Right renal cortex interstitium (tissue), 3 donors: ENCODE results near the gene ADARB2. TPM values are rescaled to one million over a fixed set of nuclear protein-coding genes. Genes with fewer than 3 reads are reported as not detected.
"Not testable (repeated sequence)": the region's sequence is repeated elsewhere in the genome, so short reads cannot be mapped to it uniquely, and the experiment has no call there.

Experiments
- DNase-seq, 3 donors: peaks; one replicate each; pipeline ENCODE4 v3.0.0-alpha.2; 2013; ENCODE audit warnings: low read depth in 3 of 3, low spot score in 2 of 3
- polyA plus RNA-seq, 3 donors: library from polyadenylated mRNA; unstranded; fragments of 120-200 nt; gene quantifications; one replicate each; pipeline ENCODE4 v1.2.1, GENCODE V29; 2013; ENCODE audit not compliant: insufficient read length in 3 of 3

ADARB2 gene
- polyA plus RNA-seq, 3 donors, result 0.87 to 1.4 (median 1.4) TPM

DNA sequence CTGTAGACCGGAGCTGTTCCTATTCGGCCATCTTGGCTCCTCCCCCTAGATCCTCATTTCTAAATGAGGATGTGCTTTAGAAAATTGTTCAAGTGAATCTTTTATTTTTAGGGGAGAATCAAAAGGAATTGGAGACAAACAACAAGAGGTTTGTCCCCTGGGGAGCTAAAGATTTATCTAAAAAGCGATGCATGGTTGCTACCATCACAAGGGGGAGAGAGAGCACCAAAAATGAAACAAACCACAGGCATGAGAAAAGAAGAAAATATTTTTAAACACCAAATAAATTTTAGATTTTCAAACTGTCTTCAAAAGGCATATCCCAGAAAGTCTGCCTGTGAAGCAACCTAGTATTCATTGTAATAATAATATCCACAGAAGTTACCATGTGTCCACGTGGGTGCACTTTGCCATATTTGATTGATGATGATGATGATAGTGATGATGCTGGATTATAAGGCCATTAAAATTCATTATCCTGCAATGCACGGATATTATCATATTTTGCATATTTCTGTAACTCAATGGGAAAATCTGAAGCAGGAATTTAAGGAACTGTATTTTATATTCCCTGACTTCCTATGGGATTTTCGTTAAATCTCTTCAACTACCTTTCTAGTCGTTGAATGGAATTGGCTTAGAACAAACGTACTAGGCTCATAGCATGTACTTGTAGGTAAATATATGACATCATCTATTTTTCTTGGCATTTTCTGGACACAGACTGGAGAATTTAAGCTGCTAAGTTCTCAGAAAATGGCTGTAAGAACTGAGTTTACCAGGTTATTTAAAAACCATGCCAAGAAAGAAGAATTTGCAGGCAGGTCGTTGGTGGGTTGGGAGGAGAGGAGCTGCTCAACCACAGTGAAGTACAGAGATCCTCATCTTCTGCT is 509.6 kb downstream of the ADARB2 start:
- no peak for DNase-seq

DNA sequence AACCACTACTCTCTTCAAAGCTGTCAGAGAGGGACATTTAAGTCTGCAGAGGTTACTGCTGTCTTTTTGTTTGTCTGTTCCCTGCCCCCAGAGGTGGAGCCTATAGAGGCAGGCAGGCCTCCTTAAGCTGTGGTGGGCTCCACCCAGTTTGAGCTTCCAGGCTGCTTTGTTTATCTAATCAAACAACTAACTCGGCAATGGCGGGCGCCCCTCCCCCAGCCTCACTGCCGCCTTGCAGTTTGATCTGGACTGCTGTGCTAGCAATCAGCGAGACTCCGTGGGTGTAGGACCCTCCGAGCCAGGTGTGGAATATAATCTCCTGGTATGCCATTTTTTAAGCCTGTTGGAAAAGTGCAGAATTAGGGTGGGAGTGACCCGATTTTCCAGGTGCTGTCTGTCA is 510.4 kb downstream of the ADARB2 start:
- not testable (repeated sequence) for DNase-seq

DNA sequence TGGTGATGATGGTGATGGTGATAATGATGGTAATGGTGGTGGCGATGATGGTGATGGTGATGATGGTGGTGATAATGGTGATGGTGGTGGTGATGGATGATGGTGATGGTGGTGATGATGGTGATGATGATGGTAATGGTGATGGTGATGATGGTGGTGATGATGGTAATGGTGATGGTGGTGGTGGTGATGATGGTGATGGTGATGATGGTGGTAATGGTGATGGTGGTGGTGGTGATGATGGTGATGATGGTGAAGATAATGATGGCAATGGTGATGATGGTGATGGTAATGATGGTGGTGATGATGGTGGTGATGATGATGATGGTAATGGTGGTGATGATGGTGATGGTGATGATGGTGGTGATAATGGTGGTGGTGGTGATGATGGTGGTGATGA is 517.5 kb downstream of the ADARB2 start:
- DNase-seq, result not testable (repeated sequence)

DNA sequence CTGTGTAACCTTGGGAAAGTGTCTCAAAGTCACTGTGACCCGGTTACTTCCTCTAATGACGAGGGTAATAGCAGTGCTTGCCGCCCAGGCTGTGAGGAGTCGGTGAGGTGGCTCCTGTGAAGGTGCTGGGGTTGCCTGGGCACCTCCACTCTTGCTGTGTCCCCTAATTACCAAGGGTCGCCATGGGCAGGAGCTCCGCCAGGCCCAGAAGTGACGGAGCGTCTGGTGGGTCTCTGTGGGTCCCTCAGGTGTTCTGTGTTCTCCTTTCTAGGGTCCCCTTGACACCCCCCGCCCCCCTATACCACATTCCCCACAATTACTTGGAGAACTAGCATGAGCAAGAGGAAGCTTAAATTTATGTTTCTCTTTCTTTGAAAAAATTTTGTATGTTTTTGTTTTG is 519.7 kb downstream of the ADARB2 start:
- no peak for DNase-seq

DNA sequence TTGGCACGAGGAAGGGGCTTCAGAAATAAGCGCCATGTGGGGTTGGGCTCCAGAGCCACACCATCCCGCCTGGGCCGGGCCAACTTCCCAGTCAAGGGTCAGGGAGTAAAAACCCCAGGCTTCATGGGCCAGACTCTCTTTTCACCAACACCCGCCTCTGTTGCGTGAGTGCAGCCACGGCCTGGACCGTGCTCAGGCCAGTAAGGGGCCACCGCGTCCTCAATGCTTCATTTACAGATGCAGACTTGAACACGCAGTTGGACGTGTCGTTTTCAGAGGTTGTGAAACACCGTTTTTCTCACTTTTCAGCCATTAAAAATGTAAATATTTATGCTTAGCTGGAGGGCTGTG is 520.1 kb downstream of the ADARB2 start:
- no peak for DNase-seq

DNA sequence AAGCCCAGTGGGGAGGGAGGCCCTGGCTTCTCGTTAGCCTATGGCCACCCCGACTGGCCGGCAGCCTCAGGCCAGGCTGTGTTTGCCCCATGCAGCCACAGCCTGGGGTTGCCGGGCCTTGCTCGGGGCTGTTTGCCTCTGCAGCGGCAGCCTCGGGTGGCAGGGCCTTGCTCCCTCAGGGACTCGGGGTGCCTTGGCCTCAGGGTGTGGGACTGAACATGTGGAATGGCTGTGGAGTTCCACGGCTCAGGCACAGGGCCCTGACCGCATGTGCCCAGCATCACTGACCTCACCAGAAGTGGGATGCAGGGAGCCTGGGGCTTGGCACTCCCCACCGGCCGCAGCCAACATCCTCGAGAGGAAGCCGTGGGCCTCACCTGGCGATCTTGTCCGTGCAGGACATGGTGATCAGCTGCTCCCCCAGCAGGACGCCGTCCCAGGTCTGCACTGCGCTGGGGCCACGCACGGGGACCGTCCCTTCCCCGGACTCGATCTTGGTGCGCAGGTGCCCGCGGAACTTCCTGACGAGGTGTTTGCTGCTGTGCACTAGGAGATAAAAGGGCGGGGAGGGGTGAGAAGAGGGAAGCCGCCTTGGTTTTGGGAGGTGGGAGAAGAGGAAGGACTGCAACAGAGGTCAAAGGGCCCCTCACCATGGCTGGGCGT is 520.6 kb downstream of the ADARB2 start:
- no peak for DNase-seq

DNA sequence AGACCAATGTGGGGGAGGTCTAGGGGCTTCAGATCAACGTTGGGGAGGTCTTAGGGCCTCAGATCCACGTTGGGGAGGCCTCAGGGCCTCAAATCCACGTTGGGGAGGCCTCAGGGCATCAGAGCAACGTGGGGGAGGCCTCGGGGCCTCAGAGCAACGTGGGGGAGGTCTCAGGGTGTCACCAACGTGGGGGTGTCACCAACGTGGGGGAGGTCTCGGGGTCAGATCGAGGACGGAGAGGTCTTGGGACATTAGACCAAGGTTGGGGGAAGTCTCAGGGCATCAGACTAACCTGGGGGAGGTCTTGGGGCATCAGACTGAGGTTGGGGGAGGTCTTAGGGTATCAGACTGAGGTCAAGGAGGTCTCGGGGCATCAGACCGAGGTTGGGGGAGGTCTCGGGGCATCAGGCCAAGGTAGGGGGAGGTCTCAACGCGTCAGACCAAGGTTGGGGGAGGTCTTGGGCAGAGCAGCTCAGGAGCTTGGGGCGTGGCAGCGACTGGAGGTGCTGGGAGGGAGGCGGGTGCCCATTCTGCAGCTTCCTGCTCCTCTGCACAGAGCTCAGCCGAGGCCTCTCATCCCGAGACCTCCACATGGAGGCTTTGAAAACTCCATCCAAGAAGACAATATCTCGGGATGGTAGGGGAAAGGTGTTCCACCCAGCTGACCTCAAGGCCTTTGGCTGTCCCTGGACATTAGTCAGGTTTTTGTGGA is 521.3 kb downstream of the ADARB2 start:
- no peak for DNase-seq

DNA sequence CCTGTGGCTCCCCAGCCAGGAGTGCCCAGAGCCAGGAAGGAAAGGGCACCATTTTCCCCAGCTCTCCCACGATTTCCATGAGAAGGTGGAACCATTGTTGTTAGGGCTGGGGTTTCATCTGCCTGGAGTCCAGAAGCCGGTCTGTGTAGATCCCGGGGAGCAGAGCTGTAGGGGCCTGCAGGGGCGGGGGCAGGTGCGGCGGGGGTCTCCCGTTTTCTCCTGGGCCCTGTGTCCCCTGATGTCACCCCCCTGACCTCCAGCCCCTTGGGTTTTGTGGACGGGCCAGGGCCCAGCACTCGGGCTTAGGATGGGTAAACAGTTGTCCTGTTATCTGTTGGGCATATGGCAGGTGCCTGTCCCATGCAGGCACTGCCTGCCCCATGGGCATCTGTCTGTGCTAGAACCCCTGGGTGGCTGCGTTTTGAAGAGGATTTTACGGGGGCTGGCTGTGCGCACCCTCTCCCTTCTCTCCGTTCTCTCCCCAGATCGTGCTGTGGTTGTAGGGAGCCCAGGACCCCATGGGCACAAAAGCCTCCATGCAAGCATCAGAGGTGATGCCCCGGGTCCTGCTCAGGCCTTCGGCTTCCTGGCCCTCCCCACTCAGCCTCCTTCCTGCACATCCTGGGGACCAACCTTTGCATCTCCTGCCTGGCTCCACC is 522.3 kb downstream of the ADARB2 start:
- no peak for DNase-seq

DNA sequence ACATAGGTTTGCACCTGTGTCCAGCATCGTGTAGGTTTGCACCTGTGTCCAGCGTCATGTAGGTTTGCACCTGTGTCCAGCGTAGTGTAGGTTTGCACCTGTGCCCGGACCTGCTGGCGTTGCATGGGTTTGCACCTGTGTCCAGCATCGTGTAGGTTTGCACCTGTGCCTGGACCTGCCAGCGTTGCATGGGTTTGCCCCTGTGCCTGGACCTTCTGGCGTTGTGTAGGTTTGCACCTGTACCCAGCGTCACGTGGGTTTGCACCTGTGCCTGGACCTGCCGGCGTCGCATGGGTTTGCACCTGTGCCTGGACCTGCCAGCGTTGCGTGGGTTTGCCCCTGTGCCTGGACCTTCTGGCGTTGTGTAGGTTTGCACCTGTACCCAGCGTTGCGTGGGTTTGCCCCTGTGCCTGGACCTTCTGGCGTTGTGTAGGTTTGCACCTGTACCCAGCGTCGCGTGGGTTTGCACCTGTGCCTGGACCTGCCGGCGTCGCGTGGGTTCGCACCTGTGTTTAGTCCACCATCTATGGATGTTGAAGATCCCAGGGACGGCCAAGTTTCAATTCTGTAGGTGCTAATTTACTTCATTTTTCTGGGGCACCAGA is 523.2 kb downstream of the ADARB2 start:
- DNase-seq, result no peak

DNA sequence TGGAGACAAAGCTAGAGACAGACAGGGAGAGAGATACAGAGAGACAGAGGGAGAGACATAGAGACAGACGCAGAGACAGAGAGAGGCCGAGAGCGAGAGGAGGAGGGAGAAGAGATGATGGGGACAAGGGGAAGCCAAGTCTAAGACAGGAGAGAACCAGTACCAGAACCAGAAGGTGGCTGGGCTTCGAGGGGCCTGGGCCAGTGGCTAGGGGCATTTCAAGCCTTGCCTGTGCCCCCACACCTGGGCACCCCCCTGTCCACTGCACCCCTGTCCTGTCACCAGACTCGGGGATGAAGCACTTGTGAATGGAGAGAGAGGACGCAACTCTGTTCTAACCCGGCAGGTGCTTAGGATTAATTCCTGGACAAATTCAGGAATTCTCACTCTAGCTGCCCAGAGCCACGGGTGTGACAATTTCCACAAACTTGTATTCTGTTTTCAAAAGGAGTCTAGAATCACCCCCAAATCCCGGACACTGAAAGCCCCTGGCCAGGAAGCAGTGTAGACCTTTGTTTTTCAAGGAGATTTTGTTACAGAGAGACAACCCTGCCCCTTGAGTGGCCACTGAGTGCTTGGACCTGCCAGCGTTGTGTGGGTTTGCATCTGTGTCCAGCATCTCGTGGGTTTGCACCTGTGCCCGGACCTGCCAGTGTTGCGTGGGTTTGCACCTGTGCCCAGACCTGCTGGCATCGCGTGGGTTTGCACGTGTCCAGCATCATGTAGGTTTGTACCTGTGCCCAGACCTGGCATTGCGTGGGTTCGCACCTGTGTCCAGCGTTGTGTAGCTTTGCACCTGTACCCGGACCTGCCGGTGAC is 523.9 kb downstream of the ADARB2 start:
- DNase-seq, result no peak

DNA sequence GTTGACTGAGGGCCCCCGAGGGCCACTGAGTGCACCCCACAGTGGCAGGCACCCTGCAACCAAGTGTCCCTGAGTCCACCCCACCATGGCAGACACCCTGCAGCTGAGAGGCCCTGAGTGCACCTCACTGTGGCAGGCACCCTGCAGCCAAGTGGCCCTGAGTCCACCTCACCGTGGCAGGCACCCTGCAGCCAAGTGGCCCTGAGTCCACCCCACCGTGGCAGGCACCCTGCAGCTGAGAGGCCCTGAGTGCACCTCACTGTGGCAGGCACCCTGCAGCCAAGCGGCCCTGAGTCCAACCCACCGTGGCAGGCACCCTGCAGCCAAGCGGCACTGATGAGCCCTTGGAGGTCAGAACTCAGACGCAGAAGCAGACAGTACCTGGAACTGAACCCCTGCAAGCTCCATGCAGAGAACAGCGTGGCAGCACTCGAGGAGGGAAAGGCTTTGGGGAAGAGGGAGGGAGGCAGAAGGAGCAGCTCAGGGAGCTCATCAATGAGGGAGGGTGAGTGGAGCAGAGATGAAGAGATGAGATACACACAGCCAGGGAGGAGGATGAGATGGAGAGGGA is 524.7 kb downstream of the ADARB2 start:
- DNase-seq, result no peak

DNA sequence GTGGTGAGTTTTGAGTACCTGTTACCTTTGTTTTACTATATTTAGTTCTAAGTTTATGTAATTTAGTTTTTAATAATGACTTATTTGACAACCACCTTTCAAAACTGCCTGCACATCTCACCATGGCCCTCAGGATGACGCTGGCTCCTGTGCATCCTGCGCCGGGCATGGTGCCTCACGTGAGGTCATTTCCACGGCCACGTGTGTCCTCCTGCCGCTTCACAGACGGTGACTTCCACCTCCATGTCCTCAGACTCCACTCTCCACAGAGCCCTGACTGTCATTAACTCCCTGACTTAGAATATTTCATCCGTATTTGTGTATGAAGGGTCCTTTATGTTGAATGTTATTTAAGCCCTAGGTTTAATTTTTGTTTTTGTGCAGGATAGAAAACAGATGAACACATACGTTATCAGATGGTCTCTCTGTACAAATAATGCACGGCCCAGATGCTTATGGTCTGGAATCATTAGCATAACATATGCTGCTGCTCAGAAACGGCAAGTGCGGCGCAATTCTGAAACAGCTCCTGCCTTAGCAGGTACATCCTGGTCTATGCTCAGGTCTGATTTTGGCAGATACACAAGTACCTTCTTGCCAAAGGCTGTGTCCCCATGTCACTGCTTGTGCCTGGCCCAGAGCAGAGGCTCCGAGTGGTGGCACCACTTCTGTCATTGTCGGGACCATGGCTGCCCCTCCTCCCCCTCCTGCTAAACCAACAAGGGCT is 525.3 kb downstream of the ADARB2 start:
- DNase-seq, result no peak

DNA sequence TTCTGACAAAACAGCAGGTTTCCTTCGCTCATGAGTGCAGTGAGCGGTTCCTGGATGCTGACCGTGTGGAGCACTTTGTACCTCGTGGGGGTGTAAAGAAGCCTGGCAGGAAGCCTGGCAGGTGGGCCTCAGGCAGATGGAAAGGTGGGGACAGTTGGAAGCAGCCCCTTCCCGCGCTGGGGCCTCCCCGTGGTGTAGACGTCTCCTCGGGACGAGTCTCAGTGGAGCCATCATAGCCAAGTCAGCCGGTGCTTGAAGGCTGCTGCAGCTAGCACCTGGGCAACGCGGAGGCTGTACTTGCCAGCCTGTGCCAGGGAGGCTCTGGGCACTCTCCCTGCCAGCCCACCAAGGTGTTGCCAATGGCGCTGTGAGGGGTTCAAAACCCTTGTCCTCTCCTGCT is 526.7 kb downstream of the ADARB2 start:
- DNase-seq, result no peak

DNA sequence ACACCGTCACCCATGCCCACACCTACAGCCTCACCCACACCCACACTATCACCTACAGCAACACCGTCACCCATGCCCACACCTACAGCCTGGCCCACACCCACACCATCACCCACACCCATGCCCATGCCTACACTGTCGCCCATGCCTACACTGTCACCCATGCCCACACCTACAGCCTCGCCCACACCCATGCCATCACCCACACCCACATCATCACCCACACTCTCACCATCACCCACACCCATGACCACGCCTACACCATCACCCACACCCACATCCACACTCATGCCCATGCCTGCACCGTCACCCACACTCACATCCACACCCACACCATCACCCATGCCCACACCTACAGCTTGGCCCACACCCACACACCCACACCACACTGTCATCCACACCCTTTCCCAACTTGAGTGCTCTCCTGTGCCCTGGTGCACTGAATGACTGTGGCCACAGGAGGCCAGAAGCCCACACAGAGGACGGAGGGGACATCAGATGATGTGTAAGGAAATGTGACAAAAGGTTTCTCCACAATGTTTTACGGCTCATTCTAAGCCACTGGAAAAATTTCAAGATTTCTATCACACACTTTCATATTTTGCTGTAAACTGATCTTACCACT is 527.9 kb downstream of the ADARB2 start:
- DNase-seq, result no peak

DNA sequence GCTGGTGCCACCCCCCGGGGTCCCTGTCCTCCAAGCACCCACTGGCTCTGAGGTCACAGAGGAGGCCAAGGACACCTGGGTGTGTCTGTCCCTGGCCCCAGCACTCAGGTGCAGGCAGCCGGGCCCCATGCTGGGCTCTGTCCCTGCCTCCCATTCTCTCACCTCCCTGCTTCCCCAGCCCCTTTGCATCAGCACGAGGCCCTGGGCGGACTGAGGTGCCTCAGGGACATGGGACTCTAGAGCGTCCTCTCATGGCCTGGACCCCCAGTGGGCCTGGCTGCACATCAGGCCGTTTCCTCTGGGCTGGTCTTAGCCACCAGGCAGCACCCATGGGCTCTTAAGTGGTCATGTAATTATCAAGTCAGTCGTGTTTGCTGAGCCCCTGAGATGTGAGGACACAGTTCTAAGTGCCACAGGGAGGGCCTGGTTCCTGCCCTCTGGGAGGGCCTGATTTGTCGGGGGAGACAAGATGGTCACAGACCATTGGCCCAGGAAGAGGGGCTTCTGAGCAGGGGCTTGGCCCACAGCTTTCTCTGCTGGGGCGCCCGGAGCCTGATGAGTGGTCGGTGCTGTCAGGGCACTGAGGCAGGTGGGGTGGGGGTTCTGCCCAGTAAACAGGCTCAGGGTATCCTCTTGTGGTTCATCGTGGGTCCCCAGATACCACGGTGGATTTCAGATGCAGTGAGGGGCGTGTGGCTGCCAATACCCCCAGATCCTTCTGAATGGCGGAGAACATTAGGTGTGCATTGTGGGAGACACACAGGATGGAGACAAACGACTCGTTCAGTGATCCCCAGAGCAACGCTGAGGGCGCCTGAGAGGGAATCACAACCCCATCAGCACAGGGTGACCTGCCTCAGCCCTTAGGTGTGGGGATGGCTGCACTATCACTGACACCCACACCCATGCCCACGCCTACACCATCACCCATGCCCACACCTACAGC is 528.7 kb downstream of the ADARB2 start:
- no peak for DNase-seq

DNA sequence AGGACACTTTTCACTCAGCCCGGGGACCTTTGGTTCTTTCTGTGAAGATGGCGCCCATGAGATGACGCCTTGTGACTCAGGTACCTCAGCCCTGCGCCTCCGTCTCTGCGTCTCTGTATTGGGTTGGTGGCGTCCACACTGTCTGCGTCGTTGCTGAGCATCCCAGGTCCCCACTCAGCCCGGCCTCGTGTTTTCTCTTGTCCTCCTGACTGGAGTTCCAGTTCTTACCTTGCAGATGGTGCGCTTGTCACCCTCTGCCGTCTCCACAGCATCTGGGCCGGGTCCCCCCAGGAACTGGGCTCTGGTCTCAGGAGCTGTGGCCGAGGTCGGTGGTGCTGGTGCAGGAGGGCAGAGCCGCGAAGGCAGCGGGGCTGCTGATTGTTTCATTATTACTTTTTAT is 530.7 kb downstream of the ADARB2 start:
- no peak for DNase-seq

DNA sequence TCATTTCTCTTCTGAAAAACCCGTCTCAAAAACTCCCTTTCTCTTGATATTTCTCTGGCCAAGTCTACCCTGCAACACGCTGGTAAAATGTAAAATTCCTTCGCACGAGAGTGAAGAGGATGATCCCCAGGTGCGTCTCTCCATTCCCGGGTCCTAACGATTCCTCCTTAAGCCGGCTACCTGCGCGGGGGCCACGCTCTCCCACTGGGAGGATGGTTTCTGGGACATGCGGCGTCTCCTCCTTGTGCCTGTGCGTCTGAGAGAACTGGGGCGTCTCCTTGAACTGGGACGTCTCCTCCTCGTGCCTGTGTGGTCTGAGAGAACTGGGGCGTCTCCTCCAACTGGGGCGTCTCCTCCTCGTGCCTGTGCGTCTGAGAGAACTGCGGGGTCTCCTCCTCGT is 531.2 kb downstream of the ADARB2 start:
- no peak for DNase-seq
